Sigmoid colon (tissue), 4 donors: ENCODE data around the gene DNAJC12.

Experiments
- CTCF ChIP-seq, 4 experiments: fragments of 450-650 bp in 3 of 4; fragments of 200-600 bp in 1 of 4; IDR thresholded peaks; one replicate each; pipeline ENCODE4 v1.5.1; 2016 to 2019; ENCODE audit warnings: antibody characterized with exemption in 4 of 4, mild to moderate bottlenecking in 3 of 4, moderate library complexity in 2 of 4
- EP300 ChIP-seq, 4 donors: sonication (generic); formaldehyde crosslinking; IDR thresholded peaks; one replicate each; pipeline ENCODE4 v1.6.1; 2017; ENCODE audit warnings: antibody characterized with exemption in 4 of 4
- POLR2AphosphoS5 ChIP-seq, 4 donors: sonication (generic); formaldehyde crosslinking; IDR thresholded peaks; one replicate each; pipeline ENCODE4 v1.6.1; 2017; ENCODE audit warnings: antibody characterized with exemption in 4 of 4

- TF ChIP-seq CTCF (IDR thresholded peaks at IDR 0.05) (no peak), POLR2AphosphoS5 (IDR thresholded peaks at IDR 0.05) (no peak), EP300 (IDR thresholded peaks at IDR 0.05) (no peak)
Observed at GRCh38 chr10:67771200-67771599, 66.8 kb downstream of the DNAJC12 start.
